ENCODE results near the gene FIBCD1.

FIBCD1 gene

DNA sequence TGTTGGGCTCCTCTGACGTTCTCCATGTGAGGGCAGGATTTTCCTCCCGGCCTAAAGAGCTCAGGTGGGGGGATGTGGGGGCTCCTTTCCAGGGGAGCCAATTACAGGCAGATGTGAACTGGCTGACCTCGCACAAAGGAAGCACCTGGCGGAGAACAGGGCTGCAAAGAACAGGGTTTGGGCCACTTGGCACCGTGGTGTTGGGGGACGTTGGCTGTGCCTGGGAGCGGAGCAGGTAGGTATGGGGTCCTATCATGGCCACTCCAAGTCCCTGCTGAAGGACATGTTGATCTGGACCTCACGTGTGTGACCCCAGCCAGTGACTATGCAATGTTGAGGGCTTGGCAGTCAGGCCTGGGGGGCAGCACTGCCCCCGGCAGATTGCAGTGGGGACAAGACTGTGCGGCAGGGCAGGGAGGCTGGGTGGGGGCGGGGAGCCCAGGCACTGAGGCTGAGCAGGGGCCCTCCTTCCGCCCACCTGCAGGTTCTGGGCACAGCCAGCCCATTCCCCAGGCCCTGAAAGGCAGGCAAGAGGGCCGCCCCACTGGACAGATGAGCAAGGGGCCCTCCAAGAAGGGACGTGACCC is 19.4 kb downstream of the FIBCD1 start:
- DNase-seq (ENCODE audit: extremely low read depth, low read depth), result no peak
- TF ChIP-seq, protein P1, sequence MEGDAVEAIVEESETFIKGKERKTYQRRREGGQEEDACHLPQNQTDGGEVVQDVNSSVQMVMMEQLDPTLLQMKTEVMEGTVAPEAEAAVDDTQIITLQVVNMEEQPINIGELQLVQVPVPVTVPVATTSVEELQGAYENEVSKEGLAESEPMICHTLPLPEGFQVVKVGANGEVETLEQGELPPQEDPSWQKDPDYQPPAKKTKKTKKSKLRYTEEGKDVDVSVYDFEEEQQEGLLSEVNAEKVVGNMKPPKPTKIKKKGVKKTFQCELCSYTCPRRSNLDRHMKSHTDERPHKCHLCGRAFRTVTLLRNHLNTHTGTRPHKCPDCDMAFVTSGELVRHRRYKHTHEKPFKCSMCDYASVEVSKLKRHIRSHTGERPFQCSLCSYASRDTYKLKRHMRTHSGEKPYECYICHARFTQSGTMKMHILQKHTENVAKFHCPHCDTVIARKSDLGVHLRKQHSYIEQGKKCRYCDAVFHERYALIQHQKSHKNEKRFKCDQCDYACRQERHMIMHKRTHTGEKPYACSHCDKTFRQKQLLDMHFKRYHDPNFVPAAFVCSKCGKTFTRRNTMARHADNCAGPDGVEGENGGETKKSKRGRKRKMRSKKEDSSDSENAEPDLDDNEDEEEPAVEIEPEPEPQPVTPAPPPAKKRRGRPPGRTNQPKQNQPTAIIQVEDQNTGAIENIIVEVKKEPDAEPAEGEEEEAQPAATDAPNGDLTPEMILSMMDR (IDR thresholded peaks at IDR 0.05; ENCODE audit: low read depth, low read length), result no peak

GRCh38 chr9:130918826-130919558 is 20.1 kb downstream of the FIBCD1 start:
- TF ChIP-seq, protein P1 (IDR thresholded peaks at IDR 0.05; ENCODE audit: low read depth, low read length), result no peak
- no peak for DNase-seq (ENCODE audit: extremely low read depth, low read depth)

DNA sequence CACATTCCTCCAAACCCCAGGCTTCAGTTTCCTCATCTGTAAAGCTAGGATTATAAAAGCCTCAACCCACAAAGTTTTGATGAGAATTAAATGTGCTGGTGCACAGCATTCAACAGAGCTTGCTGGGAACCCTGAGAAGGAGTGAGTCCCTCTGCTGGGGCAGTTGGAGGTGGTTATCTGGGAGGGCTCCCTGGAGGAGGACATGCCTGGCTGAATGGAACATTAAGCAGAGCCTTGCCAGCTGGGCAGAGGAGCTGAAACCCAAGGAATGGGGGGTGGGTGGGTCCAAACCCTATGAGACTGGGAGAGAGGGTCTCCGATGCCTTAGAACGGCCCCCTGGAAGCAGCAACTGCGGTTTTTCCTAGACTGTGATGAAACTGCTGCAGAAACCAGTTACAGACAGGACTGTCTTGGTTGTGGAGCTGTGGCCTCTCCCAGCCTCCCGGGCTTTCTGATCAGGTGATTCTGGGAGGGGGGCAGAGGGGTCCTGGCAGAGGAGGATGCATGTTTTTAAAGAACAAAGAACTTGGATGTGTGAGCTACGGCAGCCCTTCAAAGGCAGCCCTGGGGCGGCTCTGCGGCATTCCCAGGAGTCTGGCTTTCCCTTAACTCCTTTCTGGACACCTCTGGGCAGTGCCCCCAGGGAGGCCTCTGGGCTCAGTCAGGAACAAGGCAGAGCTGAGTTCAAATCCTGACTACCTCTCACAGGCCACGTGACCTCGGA is 20.8 kb downstream of the FIBCD1 start:
- no peak for DNase-seq (ENCODE audit: extremely low read depth, low read depth)
- TF ChIP-seq, protein P1 (IDR thresholded peaks at IDR 0.05; ENCODE audit: low read depth, low read length), result no peak

- DNase-seq (ENCODE audit: extremely low read depth, low read depth), result no peak
These were observed 21.7 kb downstream of the FIBCD1 start for GRCh38 chr9:130917168-130917960.

DNA sequence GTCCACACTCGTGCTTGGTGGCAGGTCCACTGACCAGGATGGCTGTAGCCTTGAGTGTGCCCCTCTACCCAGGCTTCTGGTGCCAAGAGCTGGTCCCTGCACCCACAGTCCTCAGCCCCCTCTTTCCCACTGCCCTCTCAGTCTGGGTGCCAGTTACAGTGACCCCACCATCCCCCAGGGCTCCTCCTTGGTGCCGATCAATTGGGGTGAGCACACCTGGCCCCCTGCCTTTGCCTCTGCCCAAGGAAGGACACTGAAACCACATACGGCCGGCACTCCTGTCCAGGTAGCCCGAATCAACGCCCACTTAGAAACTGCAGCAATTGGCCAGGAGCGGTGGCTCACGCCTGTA is 24.0 kb downstream of the FIBCD1 start:
- DNase-seq (ENCODE audit: extremely low read depth, low read depth), result no peak
- TF ChIP-seq, protein P1 (IDR thresholded peaks at IDR 0.05; ENCODE audit: low read depth, low read length), result no peak

More at GRCh38 chr9:130917168-130917960, 21.7 kb downstream of the FIBCD1 start:
- TF ChIP-seq, protein P1 (IDR thresholded peaks at IDR 0.05; ENCODE audit: low read depth, low read length), result no peak

- TF ChIP-seq, protein P1 (IDR thresholded peaks at IDR 0.05; ENCODE audit: low read depth, low read length), result no peak
These were observed 24.5 kb downstream of the FIBCD1 start for GRCh38 chr9:130914417-130915095.

More at GRCh38 chr9:130914417-130915095, 24.5 kb downstream of the FIBCD1 start:
- no peak for DNase-seq (ENCODE audit: extremely low read depth, low read depth)
